Activated CD4-positive, alpha-beta T cell treated with anti-CD3 and anti-CD28 coated beads, Interleukin-2, amount 50 U/mL, for 48 hours (primary cell): ENCODE data around the gene SEMA4A.
"Not testable (repeated sequence)": the region's sequence is repeated elsewhere in the genome, so short reads cannot be mapped to it uniquely, and the experiment has no call there.

Source experiments
- DNase-seq, 2 experiments: peaks; one replicate each; pipeline ENCODE4 v3.0.0-alpha.2; 2020

SEMA4A gene

DNA sequence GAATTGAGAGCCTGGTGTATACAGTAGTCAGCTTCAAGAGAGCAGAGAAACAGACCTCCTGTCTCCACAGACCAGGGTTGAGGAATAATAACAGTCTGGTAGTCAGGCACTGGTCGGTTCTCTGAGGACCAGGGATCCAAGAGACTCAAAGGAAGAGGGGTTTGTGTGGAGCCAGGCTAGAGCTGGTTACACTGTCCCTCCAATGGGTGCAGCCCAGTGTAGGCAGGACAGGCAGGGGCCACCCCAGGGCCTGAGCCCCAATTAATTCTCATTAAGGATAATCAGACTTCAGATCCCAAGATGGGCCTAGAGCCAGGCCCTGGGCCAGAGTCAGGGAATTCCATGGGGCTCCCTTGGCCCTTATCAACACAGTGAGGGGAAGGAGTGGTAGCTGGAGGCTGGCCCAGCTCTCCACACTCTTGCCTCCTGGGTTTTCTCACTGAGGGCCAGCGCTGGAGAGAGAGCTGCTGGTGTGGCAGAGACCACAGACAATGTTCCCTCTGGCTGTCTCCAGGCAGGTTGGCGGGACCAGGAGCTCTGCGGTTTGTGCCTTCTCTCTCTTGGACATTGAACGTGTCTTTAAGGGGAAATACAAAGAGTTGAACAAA lies 9.1 kb downstream of the SEMA4A start:
- no peak for DNase-seq

DNA sequence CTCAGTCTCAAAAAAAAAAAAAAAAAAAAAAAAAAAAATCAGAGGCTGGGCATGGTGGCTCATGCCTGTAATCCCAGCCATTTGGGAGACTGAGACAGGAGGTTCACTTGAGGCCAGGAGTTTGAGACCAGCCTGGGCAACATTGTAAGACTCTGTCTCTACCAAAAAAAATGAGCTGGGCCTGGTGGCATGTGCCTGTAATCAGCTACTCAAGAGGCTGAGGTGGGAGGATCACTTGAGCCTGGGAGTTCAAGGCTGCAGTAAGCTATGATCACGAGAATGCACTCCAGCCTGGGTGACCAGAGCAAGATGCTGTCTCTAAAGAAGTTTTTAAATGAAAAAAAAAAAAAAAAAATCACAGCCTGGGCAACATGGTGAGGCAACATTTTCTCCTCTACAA lies 10.3 kb downstream of the SEMA4A start:
- no peak for DNase-seq

DNA sequence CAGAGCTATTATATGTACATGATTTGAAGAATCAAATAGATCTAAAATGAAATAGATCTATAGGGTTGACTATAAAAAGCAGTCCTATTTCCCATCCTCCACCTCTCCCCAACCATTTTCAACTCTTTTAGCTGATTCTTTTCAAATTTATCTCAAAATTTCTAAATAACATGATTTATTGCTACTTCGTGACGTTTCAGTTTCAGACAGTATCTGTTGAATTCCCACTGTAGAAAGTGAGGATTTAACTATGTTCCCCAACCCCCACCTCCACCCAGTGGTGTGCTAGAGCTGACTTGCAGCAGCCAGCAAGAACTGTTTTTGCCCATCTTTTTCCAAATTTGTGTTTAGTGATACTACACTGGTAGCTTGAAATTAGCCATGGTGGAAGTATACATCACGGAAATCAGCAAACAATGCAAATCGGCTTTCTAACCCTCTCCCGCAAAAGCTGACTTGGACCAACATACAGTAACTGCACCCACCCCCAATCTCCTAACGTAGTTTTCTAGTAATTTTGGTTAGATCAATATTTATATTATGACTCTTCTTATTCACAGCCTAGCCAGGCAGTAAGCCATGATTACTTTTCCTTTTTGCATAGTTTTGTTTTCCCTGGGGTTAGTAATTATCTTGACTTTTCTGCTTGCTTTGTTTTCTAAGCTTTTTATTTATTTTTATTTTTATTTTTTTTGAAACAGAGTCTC lies 10.9 kb downstream of the SEMA4A start:
- DNase-seq = no peak

DNA sequence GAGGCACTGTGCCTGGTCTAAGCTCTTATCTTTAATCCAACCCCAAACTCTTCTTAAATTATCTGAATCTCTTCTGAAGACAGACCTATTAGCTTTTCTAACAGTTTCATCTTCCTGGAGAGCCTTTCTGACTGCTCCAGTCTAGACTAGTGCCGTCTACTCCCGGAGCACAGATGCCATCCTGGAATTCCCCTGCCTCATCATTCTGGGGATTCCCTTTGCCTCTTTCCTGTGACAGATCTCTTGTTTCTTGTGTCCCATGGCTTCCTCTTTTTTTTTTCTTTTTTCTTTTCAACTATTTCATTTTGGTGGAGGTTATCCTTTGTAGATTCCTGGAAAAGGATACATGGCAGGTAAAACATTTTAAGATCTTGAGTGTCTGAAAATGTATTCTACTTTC lies 11.7 kb downstream of the SEMA4A start:
- no peak for DNase-seq

DNA sequence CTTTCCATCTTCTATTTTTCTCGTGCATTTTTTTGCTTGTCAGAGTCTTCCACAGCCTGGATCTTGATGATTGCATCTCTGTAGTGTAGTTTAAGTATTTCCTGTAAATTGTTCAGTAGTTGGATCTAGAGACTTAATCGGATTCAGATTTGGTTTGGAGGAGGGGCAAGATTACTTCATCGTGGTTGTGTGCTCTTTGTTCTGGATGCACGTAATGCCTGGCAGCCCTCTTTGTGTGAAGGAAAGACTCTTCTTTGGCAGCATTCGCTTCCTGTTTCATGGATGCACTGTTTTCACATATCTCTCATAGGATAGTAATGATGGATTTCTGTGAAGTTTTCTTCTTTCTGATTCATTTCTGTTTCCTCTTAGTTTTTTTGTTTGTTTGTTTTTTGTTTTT lies 14.2 kb downstream of the SEMA4A start:
- DNase-seq = no peak

DNA sequence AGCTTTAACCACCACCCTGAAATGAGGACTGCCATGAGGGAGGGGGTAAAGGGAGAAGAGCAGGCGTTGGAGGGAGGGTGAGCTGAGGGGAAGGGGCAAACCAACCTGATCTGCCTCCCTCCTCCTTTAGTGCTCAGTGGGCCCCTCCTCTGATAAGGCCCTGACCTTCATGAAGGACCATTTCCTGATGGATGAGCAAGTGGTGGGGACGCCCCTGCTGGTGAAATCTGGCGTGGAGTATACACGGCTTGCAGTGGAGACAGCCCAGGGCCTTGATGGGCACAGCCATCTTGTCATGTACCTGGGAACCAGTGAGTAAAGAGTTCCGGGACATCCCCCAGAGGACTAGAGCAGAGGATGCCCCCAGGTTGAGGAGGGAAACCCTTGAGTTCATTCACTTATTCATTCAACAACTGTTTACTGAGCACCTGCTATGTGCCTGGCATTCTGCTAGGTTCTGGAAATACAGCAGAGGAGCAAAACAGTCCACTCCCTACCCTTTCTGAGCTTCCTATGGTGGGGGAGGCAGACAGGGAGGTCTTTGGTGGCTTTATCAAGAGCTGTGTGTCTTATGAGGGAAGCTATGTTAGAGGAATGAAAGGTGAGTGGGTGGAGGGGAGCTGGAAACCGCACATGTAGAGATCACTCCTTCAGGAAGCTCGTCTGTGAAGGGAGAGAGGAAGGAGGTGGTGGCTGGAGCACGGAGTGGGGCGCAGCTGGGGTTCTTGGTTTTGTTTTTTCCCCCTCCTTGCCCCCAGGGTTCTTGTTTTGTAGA lies 19.5 kb downstream of the SEMA4A start:
- no peak for DNase-seq

DNA sequence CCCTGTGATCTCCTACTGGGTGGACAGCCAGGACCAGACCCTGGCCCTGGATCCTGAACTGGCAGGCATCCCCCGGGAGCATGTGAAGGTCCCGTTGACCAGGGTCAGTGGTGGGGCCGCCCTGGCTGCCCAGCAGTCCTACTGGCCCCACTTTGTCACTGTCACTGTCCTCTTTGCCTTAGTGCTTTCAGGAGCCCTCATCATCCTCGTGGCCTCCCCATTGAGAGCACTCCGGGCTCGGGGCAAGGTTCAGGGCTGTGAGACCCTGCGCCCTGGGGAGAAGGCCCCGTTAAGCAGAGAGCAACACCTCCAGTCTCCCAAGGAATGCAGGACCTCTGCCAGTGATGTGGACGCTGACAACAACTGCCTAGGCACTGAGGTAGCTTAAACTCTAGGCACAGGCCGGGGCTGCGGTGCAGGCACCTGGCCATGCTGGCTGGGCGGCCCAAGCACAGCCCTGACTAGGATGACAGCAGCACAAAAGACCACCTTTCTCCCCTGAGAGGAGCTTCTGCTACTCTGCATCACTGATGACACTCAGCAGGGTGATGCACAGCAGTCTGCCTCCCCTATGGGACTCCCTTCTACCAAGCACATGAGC lies 23.3 kb downstream of the SEMA4A start:
- no peak for DNase-seq

DNA sequence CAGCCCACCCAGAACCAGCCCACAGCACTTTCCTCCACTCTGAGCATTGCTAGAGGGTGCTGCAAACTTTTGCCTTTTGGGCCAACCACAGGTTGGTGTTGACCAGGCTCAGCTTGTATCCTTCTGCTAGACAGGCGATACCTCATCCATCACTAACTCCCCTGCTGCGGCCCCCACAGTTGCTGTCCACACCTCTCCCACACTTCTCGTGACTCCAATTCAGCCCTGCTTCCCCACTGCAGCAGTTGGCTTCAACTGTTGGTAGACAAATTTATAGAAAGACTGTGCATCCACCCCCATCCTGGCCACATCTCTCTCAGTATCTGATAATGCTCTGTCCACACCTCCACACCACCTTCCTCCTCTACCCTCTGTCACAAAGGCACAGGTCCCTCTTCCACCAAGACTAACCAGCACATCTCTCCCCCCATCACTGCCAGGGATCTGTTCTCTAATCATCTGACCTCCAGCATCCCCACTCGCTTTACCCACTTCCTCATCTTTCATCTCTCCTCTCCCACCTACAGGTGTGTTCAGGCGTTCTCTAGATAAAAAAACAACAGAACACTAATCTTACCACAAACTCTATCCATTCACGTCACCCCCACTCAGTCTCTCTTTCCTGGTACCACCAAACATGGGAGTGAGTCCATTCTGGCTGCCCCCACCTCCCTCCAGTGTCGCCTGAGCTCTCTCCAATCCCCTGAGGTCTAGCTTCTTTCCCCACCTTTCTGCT lies 24.7 kb downstream of the SEMA4A start:
- DNase-seq = no peak

DNA sequence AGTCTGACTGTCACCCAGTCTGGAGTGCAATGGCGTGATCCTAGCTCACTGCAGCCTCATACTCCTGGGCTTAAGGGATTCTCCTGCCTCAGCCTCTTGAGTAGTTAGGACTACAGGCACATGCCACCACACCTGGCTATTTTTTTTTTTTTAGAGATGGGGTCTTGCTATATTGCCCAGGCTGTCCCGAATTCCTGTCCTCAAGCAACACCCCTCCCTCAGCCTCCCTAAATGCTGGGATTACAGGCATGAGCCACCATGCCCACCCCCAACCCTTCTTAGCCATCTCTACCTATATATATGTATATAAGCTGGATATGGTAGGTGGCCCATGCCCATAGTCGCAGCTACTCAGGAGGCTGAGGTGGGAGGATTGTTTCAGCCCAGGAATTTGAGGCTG lies 27.1 kb downstream of the SEMA4A start:
- no peak for DNase-seq

DNA sequence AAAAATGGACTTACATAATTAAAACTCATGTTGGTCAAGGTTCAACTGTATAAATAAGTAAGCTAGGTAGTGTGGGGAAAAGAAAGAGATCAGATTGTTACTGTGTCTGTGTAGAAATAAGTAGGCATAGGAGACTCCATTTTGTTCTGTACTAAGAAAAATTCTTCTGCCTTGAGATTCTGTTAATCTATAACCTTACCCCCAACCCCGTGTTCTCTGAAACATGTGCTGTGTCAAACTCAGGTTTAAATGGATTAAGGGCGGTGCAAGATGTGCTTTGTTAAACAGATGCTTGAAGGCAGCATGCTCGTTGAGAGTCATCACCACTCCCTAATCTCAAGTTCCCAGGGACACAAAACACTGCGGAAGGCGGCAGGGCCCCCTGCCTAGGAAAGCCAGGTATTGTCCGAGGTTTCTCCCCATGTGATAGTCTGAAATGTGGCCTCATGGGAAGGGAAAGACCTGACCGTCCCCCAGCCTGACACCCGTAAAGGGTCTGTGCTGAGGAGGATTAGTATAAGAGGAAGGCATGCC lies 28.1 kb downstream of the SEMA4A start:
- DNase-seq = not testable (repeated sequence)

DNA sequence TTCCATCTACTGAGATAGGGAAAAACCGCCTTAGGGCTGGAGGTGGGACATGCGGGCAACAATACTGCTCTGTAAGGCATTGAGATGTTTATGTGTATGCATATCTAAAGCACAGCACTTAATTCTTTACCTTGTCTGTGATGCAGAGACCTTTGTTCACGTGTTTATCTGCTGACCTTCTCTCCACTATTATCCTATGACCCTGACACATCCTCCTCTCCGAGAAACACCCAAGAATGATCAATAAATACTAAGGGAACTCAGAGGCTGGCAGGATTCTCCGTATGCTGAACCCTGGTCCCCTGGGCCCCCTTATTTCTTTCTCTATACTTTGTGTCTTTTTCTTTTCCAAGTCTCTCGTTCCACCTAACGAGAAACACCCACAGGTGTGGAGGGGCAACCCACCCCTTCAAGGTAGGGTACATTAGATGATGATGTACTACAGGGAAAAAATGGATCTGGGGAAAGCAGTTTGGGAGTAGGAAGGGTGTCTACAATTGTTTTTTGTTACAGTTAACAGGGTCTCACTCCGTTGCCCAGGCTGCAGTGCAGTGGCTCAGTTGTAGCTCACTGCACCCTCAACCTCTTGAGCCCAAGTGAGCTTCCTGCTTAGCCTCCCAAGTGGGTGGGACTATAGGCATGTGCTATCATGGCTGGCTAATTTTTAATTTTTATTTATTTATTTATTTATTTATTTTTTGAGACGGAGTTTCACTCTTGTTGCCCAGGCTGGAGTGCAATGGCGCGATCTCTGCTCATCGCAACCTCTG lies 28.8 kb downstream of the SEMA4A start:
- DNase-seq = not testable (repeated sequence)

DNA sequence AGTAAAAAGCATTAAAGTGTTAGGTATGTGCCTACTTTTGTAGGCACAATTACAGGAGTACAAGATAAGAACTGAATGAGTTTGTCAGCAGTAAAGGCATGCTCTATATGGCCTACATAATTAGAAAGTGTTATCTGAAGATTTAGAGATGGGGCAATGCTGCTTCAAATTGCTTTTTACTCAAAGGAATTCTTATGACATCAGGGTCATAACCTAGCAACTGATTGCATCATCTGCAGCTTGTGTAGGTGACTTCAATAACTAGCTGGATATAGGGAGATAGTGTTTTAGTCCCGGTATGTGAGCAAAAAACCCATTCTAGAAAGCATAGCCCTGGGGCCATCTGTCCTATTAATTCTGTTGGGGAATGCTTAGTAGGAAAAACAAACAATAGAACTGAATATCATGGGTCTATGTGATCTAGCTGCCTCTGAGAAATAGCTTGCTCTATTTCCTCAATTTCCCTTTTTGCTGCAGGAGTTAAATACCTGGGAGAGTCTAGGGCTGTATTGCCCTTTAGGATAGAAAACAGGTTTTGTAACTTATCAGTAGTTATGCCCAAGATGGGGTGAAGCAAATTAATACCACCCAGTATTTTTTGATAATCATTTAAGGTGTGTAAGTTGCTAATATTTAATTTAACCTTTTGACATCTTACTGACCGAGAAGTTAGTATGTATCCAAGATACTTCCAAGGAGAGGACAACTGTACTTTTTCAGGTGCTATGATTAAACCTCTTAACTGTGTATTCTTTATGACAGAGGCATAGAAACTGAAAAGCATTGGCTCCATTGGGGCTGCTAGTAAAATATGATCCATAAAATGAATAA lies 33.2 kb downstream of the SEMA4A start:
- not testable (repeated sequence) for DNase-seq

DNA sequence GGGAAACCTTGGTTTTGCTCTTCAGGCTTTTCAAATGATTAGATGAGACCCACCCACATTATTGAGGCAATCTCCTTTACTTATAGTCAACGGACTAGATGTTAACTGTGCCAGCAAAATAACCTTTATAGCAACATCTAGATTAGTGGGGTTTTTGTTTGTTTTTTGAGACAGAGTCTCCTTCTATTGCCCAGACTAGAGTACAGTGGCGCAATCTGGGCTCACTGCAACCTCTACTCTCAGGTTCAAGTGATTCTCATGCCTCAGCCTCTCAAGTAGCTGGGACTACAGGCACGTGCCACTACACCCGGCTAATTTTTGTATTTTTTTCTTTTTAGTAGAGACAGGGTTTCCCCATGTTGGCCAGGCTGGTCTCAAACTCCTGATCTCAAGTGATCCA lies 36.9 kb downstream of the SEMA4A start:
- not testable (repeated sequence) for DNase-seq

DNA sequence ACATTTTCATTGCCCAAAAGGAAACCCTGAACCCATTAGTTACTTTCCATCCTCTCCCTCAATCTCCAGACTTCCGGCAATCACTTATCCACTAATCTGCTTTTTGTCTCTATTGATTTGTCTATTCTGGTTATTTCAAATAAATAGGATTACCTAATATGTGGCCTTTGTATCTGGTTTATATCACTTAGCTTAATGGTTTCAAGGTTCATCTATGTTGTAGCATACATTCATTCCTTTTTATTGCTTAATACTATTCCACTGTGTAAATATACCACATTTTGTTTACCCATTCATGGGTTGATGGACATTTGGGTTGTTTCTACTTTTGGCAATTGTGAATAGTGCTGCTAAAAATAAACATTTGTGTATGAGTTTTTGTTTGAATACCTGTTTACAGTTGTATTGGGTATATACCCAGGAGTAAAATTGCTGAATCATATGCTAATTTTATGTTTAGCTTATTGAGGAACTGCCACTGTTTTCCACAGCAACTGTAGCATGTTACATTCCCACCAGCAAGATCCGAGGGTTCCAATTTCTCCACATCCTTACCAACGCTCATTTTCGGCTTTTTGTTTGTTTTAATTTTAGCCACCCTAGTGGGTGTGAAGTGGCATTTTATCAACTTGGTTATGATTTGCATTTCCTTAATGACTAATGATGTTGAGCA lies 38.0 kb downstream of the SEMA4A start:
- DNase-seq = no peak

DNA sequence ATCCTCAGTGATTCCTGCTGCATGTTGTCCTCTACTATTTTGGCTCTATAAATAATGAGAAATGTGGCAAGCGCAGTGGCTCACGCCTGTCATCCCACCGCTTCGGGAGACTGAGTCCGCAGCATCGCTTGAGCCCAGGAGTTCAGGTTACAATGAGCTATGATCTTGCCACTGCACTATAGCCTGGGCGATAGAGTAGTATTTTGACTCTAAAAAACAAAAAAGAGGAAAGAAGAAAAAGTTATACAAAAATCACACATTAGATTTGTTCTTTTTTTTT lies 39.8 kb downstream of the SEMA4A start:
- no peak for DNase-seq

DNA sequence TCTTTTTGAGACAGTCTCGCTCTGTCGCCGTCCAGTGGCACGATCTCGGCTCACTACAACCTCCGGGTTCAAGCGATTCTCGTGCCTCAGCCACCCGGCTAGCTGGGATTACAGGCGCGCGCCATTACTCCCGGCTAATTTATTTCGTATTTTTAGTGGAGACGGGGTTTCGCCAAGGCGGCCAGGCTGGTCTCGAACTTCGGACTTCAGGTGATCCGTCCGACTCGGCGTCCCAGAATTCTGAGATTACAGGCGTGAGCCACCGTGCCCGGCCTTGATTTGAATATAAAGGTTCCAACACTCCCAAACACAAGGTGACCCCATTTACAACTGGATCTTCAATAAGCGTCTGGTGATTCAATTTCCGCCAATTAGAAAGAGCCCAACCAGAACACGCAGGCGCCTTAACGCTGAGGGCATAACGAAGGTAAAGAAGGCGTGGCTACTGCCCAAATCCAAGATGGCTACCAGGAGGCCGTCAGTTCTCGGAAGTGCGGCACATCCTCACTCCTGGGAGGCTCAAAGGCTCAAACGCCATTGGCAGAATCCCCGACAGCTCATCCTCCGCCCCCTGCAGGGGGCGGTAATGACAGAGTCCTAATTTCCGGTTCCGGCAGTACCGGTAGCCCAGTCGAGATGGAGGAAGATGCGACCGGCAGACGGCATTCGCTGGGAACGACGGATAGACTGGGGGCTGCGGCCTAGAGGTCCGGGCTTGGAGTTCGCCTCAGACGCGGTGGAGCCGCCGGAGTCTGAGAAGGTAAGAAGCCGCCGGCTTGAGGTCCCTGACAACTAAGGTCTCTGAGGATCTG lies 40.3 kb downstream of the SEMA4A start, which contains the start of gene SLC25A44:
TSS of gene SLC25A44 (plus strand) at position 617 of the 812 bp plus-strand sequence. CDS start 5,744 bp downstream, outside the sequence.
- DNase-seq = peak; percentile 96 to 98

DNA sequence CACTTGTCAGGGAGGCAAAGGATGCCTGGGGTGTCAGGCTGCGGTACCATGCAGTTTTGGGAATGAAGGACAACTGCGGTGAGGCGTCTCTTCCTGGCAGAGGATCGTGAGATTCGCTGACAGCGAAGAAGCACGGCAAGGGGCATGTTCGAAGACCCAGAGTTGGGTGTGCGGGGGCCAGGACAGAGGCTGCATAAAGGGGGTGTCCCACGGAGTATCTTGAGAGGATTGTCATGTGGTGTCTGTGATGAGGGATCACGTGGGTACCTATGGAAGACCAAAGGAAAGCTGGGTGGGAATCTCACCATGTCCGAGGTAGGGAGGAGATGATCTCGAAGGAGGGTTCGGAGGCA lies 40.9 kb downstream of the SEMA4A start:
- no peak for DNase-seq

DNA sequence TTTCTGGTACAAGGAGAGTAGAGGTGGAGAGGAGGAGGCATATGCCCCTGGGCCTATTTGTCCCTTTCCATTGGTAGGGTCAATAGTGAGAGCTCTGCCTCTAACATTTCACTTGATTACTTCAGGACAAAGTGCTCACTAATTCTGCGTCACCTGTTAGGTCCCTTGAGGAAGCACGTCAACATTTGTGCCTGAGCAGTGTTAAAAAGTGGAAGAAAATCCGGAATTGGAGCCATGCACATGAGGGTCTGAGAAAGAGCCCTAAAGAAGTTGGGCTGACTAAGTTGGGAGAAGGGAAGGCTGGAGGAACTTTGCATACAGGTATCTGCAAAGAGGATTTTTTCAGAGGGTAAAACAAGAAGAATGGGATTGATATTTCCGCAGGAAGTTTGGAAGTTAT lies 42.5 kb downstream of the SEMA4A start:
- DNase-seq = no peak

DNA sequence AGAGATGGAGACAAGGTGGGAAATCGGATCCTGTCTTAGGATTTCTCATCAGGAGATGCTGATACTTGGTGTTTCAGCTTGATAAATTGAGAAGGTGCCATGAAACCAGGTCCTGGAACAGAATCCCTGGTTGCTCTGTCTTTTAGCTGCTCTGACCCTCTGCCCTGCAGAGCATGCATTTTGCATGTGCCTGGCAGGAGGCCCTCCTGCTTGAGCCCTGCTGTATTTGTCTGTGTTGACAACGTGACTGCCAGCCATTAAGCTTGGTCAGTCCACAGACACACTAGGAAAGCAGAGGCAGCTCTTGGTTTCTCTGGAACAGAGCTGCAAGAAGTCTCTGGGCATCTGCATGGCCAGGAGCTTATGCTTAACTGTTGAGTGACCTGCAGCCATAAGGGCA lies 43.1 kb downstream of the SEMA4A start:
- DNase-seq = no peak
